HL-60 (cell line): ENCODE data around the gene NHLH2.

Source experiments
- DNase-seq, 2 experiments: peaks; one replicate each; pipeline ENCODE4 v3.0.0-alpha.2; 2010 to 2020; ENCODE audit warnings: low read depth in 1 of 2, low spot score in 1 of 2
- H3K27ac ChIP-seq: fragments of 250-450 bp; sonication (Bioruptor Pico); replicated peaks from 2 replicates; pipeline ENCODE4 v1.5.1; 2020; ENCODE audit warnings: mild to moderate bottlenecking, moderate library complexity
- H3K27me3 ChIP-seq: fragments of 250-450 bp; sonication (Bioruptor Pico); 2 replicates; pipeline ENCODE4 v1.5.1; 2021; ENCODE audit warnings: mild to moderate bottlenecking, moderate library complexity; ENCODE audit not compliant: insufficient read depth, poor library complexity, severe bottlenecking
- H3K4me3 ChIP-seq: replicated peaks from 2 replicates; pipeline ENCODE4 v1.5.1; 2011; ENCODE audit warnings: mild to moderate bottlenecking, control low read depth, low read length; ENCODE audit not compliant: insufficient read depth
- CTCF ChIP-seq: IDR thresholded peaks from one replicate; pipeline ENCODE4 v1.5.1; 2011; ENCODE audit warnings: low read length, control low read depth, inconsistent platforms; ENCODE audit not compliant: insufficient read depth
- GABPA ChIP-seq: IDR thresholded peaks from 2 replicates; pipeline ENCODE4 v1.6.1; 2012; ENCODE audit warnings: low read depth
- POLR2AphosphoS5 ChIP-seq: IDR thresholded peaks from 2 replicates; pipeline ENCODE4 v1.6.1; 2012; ENCODE audit warnings: low read depth
- SPI1 ChIP-seq: IDR thresholded peaks from 2 replicates; pipeline ENCODE4 v1.6.1; 2012; ENCODE audit warnings: low read depth, mild to moderate bottlenecking, borderline replicate concordance
- TF ChIP-seq, protein P1 (sequence below): IDR thresholded peaks from 2 replicates; pipeline ENCODE4 v1.6.1; 2012; ENCODE audit warnings: low read depth; ENCODE audit not compliant: insufficient replicate concordance

The NHLH2 gene

GRCh38 chr1:115793162-115793561, 47.8 kb downstream of the NHLH2 start:
- Histone ChIP-seq H3K27ac (no peak overlapping the region), H3K4me3 (no peak overlapping the region), H3K27me3 (no peaks in the 10 kb centered on the region)
- no peak for TF ChIP-seq POLR2AphosphoS5
- TF ChIP-seq SPI1: no peak
- TF ChIP-seq GABPA: no peak
- TF ChIP-seq CTCF: no peak
- TF ChIP-seq, protein P1, sequence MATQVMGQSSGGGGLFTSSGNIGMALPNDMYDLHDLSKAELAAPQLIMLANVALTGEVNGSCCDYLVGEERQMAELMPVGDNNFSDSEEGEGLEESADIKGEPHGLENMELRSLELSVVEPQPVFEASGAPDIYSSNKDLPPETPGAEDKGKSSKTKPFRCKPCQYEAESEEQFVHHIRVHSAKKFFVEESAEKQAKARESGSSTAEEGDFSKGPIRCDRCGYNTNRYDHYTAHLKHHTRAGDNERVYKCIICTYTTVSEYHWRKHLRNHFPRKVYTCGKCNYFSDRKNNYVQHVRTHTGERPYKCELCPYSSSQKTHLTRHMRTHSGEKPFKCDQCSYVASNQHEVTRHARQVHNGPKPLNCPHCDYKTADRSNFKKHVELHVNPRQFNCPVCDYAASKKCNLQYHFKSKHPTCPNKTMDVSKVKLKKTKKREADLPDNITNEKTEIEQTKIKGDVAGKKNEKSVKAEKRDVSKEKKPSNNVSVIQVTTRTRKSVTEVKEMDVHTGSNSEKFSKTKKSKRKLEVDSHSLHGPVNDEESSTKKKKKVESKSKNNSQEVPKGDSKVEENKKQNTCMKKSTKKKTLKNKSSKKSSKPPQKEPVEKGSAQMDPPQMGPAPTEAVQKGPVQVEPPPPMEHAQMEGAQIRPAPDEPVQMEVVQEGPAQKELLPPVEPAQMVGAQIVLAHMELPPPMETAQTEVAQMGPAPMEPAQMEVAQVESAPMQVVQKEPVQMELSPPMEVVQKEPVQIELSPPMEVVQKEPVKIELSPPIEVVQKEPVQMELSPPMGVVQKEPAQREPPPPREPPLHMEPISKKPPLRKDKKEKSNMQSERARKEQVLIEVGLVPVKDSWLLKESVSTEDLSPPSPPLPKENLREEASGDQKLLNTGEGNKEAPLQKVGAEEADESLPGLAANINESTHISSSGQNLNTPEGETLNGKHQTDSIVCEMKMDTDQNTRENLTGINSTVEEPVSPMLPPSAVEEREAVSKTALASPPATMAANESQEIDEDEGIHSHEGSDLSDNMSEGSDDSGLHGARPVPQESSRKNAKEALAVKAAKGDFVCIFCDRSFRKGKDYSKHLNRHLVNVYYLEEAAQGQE: no peak
- DNase-seq: no peak

- TF ChIP-seq GABPA (no peak), CTCF (no peak), SPI1 (no peak), POLR2AphosphoS5 (no peak)
- TF ChIP-seq, protein P1: no peak
- Histone ChIP-seq H3K27ac (no peak overlapping the region), H3K27me3 (no peaks in the 10 kb centered on the region), H3K4me3 (no peak overlapping the region)
- no peak for DNase-seq
Observed at GRCh38 chr1:115791816-115792215, 49.1 kb downstream of the NHLH2 start.

GRCh38 chr1:115790846-115791245, 50.1 kb downstream of the NHLH2 start:
- Histone ChIP-seq H3K4me3 (no peak overlapping the region), H3K27ac (no peak overlapping the region), H3K27me3 (no peaks in the 10 kb centered on the region)
- no peak for DNase-seq
- TF ChIP-seq CTCF (no peak), POLR2AphosphoS5 (no peak), GABPA (no peak), SPI1 (no peak)
- TF ChIP-seq, protein P1: no peak
